Endothelial cell of umbilical vein (primary cell): ENCODE data around the gene TMEM87A. TPM values are rescaled to one million over a fixed set of nuclear protein-coding genes. Genes with fewer than 3 reads are reported as not detected.

Experiments
- BruUV-seq: library from RNA; stranded (reverse); fragments of 400-500 nt; replicated peaks from 2 replicates; lab custom pipeline; 2021; lab: Mats Ljungman, UMichigan
- CTCF ChIA-PET: fragments of 300-600, 350-600 bp; sonication (Branson Sonifier 250); formaldehyde crosslinking; loops from one replicate; lab custom pipeline; 2021; ENCODE audit warnings: antibody characterized with exemption, inconsistent platforms; lab: Charles Lee
- POLR2A ChIA-PET: fragments of 300-600, 350-600 bp; sonication (Branson Sonifier 250); formaldehyde crosslinking; loops from one replicate; lab custom pipeline; 2021; ENCODE audit warnings: antibody characterized with exemption, inconsistent platforms; lab: Charles Lee
- DNase-seq: peaks from one replicate; pipeline ENCODE4 v3.0.0-alpha.2; 2011; ENCODE audit warnings: low read depth, low spot score
- FAIRE-seq: peaks from 2 replicates; lab custom pipeline; 2011; peaks lifted over from hg19 to GRCh38; lab: Jason Lieb, UNC
- H2AFZ ChIP-seq: 2 replicates; pipeline ENCODE4 v1.6.0; 2012; ENCODE audit warnings: low read depth, low read length, control low read depth, inconsistent platforms
- H3K27ac ChIP-seq: 2 replicates; pipeline ENCODE4 v1.5.1; 2011; ENCODE audit warnings: low read depth, mild to moderate bottlenecking, control low read depth, low read length, moderate library complexity; ENCODE audit not compliant: insufficient read depth
- H3K27me3 ChIP-seq, 2 experiments: 2 replicates each; pipeline versions ENCODE4 v1.6.0 to v1.6.1; 2011; ENCODE audit warnings: low read length in 2 of 2, mixed read lengths in 1 of 2; ENCODE audit not compliant: control insufficient read depth in 2 of 2, insufficient read depth in 2 of 2
- H3K36me3 ChIP-seq, 2 experiments: 2 replicates in 1 of 2; 3 replicates in 1 of 2; pipeline ENCODE4 v1.5.1; 2011; ENCODE audit warnings: low read length in 2 of 2, mild to moderate bottlenecking in 1 of 2, moderate library complexity in 1 of 2; ENCODE audit not compliant: control insufficient read depth in 2 of 2, insufficient read depth in 2 of 2; ENCODE audit errors: extremely low read depth in 1 of 2
- H3K4me1 ChIP-seq: 3 replicates; pipeline ENCODE4 v1.5.1; 2011; ENCODE audit warnings: mild to moderate bottlenecking, low read length; ENCODE audit not compliant: control insufficient read depth, insufficient read depth; ENCODE audit errors: extremely low read depth
- H3K4me2 ChIP-seq: 2 replicates; pipeline ENCODE4 v1.6.1; 2011; ENCODE audit warnings: low read length, control low read depth, mixed read lengths; ENCODE audit not compliant: insufficient read depth
- H3K4me3 ChIP-seq, 3 experiments: fragments of 200-600 bp in 1 of 3; sonication (generic), shearing (Covaris generic) in 1 of 3; replicated peaks in 1 of 3; 2 replicates each; pipeline ENCODE4 v1.5.1; 2011 to 2016; ENCODE audit warnings: control low read depth in 3 of 3, low read length in 3 of 3, mild to moderate bottlenecking in 2 of 3, inconsistent platforms in 1 of 3, low read depth in 1 of 3, moderate library complexity in 1 of 3; ENCODE audit not compliant: insufficient read depth in 1 of 3
- H3K79me2 ChIP-seq: 2 replicates; pipeline ENCODE4 v1.6.0; 2012; ENCODE audit warnings: low read length, inconsistent platforms; ENCODE audit not compliant: control insufficient read depth, insufficient read depth
- H3K9ac ChIP-seq: replicated peaks from 2 replicates; pipeline ENCODE3; 2011; ENCODE audit warnings: low read length, control low read depth; ENCODE audit not compliant: insufficient read depth; ENCODE audit errors: extremely low read depth
- H3K9me1 ChIP-seq: replicated peaks from 3 replicates; pipeline ENCODE4 v1.6.0; 2011; ENCODE audit warnings: mild to moderate bottlenecking, low read length; ENCODE audit not compliant: control insufficient read depth, insufficient read depth; ENCODE audit errors: extremely low read depth
- H3K9me3 ChIP-seq: replicated peaks from 2 replicates; pipeline ENCODE4 v1.5.1; 2012; ENCODE audit warnings: low read length, inconsistent platforms; ENCODE audit not compliant: control insufficient read depth, insufficient read depth
- H4K20me1 ChIP-seq: replicated peaks from 2 replicates; pipeline ENCODE3; 2011; ENCODE audit warnings: mild to moderate bottlenecking, low read length; ENCODE audit not compliant: control insufficient read depth, insufficient read depth; ENCODE audit errors: extremely low read depth
- EZH2 ChIP-seq: IDR thresholded peaks from 2 replicates; pipeline ENCODE4 v1.6.1; 2012; ENCODE audit warnings: borderline replicate concordance, low read depth, mild to moderate bottlenecking, moderate library complexity, low read length, inconsistent platforms; ENCODE audit not compliant: severe bottlenecking
- FOS ChIP-seq: IDR thresholded peaks from 2 replicates; pipeline ENCODE4 v1.6.1; 2011; ENCODE audit warnings: mild to moderate bottlenecking, low read length, moderate library complexity, borderline replicate concordance; ENCODE audit not compliant: insufficient read depth
- GATA2 ChIP-seq: IDR thresholded peaks from 2 replicates; pipeline ENCODE4 v1.7.0; 2011; ENCODE audit warnings: low read depth, mild to moderate bottlenecking, moderate library complexity, mixed read lengths, low read length; ENCODE audit not compliant: insufficient read length, insufficient read depth
- JUN ChIP-seq: IDR thresholded peaks from 2 replicates; pipeline ENCODE4 v1.6.1; 2011; ENCODE audit warnings: borderline replicate concordance, low read depth; ENCODE audit not compliant: insufficient read length, insufficient read depth
- MAX ChIP-seq: IDR thresholded peaks from 2 replicates; pipeline ENCODE4 v1.6.1; 2011; ENCODE audit not compliant: insufficient read depth, insufficient read length
- MYC ChIP-seq: IDR thresholded peaks from one replicate; pipeline ENCODE4 v1.6.1; 2011; ENCODE audit warnings: mild to moderate bottlenecking, low read depth, low read length
- POLR2A ChIP-seq: IDR thresholded peaks from 2 replicates; pipeline ENCODE4 v1.6.1; 2012; ENCODE audit warnings: low read depth, mild to moderate bottlenecking, control low read depth, low read length
- POLR2AphosphoS5 ChIP-seq: IDR thresholded peaks from 2 replicates; pipeline ENCODE4 v1.6.1; 2012; ENCODE audit warnings: low read depth, mild to moderate bottlenecking, control low read depth, low read length, moderate library complexity; ENCODE audit not compliant: insufficient read depth
- dilution Hi-C: fragments of 300-500 bp; cut with MboI; formaldehyde crosslinking; loops from one replicate; pipeline ENCODE4 v1.15.0; 2019; ENCODE audit warnings: low sequenced_read_pairs; ENCODE audit not compliant: extremely low pct_ligation_motif_present
- intact Hi-C: fragments of 100-400 bp; cut with micrococcal nuclease; formaldehyde crosslinking; loops from one replicate; pipeline ENCODE4 v1.10.0; 2022
- polyA plus RNA-seq, 4 experiments: library from polyadenylated mRNA; depleted of rRNA in 3 of 4; stranded (reverse) in 3 of 4; unstranded in 1 of 4; fragments of >200 nt; gene quantifications; 2 replicates each; pipeline versions ENCODE4 v1.2.1 to v1.2.3, GENCODE V29; 2011 to 2012; ENCODE audit warnings: missing spikeins in 1 of 4
- total RNA-seq: library from RNA; stranded (reverse); gene quantifications from 2 replicates; pipeline ENCODE4 v1.2.3, GENCODE V29; 2021
- TF ChIP-seq, protein P1 (sequence below), 2 donors: IDR thresholded peaks; 1 replicate in 1 of 2; 2 replicates in 1 of 2; pipeline ENCODE4 v1.5.1; 2011; ENCODE audit warnings: low read length in 2 of 2, mild to moderate bottlenecking in 2 of 2, moderate library complexity in 2 of 2, control low read depth in 1 of 2, inconsistent platforms in 1 of 2, low read depth in 1 of 2; ENCODE audit not compliant: insufficient read depth in 1 of 2; ENCODE audit errors: extremely low read depth in 1 of 2

Gene TMEM87A
- total and polyA plus RNA-seq, 2 donors (not counting 3 experiments of a cell fraction or from before 2014, with no cell fraction given): 22.3 to 41.1 TPM

- TF ChIP-seq, protein P1, sequence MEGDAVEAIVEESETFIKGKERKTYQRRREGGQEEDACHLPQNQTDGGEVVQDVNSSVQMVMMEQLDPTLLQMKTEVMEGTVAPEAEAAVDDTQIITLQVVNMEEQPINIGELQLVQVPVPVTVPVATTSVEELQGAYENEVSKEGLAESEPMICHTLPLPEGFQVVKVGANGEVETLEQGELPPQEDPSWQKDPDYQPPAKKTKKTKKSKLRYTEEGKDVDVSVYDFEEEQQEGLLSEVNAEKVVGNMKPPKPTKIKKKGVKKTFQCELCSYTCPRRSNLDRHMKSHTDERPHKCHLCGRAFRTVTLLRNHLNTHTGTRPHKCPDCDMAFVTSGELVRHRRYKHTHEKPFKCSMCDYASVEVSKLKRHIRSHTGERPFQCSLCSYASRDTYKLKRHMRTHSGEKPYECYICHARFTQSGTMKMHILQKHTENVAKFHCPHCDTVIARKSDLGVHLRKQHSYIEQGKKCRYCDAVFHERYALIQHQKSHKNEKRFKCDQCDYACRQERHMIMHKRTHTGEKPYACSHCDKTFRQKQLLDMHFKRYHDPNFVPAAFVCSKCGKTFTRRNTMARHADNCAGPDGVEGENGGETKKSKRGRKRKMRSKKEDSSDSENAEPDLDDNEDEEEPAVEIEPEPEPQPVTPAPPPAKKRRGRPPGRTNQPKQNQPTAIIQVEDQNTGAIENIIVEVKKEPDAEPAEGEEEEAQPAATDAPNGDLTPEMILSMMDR (IDR thresholded peaks at IDR 0.05; ENCODE audit: extremely low read depth in 1 of 2, insufficient read depth in 1 of 2, low read depth in 1 of 2, low read length in 2 of 2): no peak
- TF ChIP-seq POLR2AphosphoS5 (no peak), GATA2 (no peak), JUN (no peak), MAX (no peak), POLR2A (no peak), FOS (no peak), EZH2 (no peak), MYC (no peak)
- no peaks in the 10 kb centered on the region for H3K27me3 ChIP-seq
- CTCF ChIA-PET: interaction anchor here (0.9 kb wide), 1 partner anchor 13 kb away, joined by 3 read pairs; the partner anchor contains the start of genes GANC and TMEM87A
- H4K20me1 ChIP-seq: no peaks in the 10 kb centered on the region
- H3K9ac ChIP-seq: no peak overlapping the region
- H3K4me2 ChIP-seq: no peak overlapping the region
- POLR2A ChIA-PET: no interaction called here
- no peak overlapping the region for H3K4me3 ChIP-seq
- H3K36me3 ChIP-seq: no peaks in the 10 kb centered on the region
- dilution Hi-C loops (no loop called here), intact Hi-C loops (no loop called here)
- no TSS peak for BruUV-seq
- no peak overlapping the region for H2AFZ ChIP-seq
- H3K79me2 ChIP-seq: no peaks in the 10 kb centered on the region
- FAIRE-seq (no peak), DNase-seq (no peak)
- peaks cover 7% of the 10 kb centered on the region for H3K4me1 ChIP-seq
- peaks cover 4% of the 10 kb centered on the region for H3K9me1 ChIP-seq
- H3K9me3 ChIP-seq: no peaks in the 10 kb centered on the region
- no peak overlapping the region for H3K27ac ChIP-seq
Measured at GRCh38 chr15:42286445-42287029, 13.3 kb upstream of the TMEM87A start.
